ENCODE measurements around the gene IGF1R.
"Not testable (repeated sequence)": the region's sequence is repeated elsewhere in the genome, so short reads cannot be mapped to it uniquely, and the experiment has no call there.

Gene IGF1R

GRCh38 chr15:98955961-98956723 lies 307.8 kb downstream of the IGF1R start:
- Histone ChIP-seq H3K4me3 (ENCODE audit: low read depth in 1 of 2, low read length in 2 of 2) (no peak overlapping the region), H3K27ac (ENCODE audit: low read length) (no peak overlapping the region), H3K9me3 (ENCODE audit: control insufficient read depth in 1 of 2, low read length in 2 of 2) (no peaks in the 10 kb centered on the region), H3K27me3 (ENCODE audit: low read depth, low read length) (no peaks in the 10 kb centered on the region), H3K4me1 (ENCODE audit: control insufficient read depth in 1 of 2, insufficient read depth in 2 of 2, low read length in 2 of 2) (peaks cover 4 to 33% of the 10 kb centered on the region in 2 donors), H3K36me3 (ENCODE audit: control insufficient read depth in 1 of 2, insufficient read depth in 2 of 2, low read length in 2 of 2) (peaks cover 12 to 44% of the 10 kb centered on the region in 2 donors)

DNA sequence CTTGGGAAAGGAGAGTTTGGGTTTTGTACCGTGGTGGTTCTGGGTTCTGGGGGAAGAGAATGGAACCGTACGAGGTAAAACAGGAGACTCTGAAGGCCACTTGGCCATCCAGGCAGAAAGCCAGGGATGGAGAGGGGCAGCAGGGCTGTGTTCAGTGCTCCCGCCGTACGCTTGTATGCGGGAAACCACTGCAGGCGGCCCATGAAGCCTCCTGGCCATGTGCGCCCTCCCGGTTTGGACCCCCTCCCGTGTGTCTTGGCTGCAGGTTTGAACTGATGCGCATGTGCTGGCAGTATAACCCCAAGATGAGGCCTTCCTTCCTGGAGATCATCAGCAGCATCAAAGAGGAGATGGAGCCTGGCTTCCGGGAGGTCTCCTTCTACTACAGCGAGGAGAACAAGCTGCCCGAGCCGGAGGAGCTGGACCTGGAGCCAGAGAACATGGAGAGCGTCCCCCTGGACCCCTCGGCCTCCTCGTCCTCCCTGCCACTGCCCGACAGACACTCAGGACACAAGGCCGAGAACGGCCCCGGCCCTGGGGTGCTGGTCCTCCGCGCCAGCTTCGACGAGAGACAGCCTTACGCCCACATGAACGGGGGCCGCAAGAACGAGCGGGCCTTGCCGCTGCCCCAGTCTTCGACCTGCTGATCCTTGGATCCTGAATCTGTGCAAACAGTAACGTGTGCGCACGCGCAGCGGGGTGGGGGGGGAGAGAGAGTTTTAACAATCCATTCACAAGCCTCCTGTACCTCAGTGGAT lies 308.6 kb downstream of the IGF1R start:
- Histone ChIP-seq H3K27me3 (ENCODE audit: low read depth, low read length) (no peaks in the 10 kb centered on the region), H3K27ac (ENCODE audit: low read length) (no peak overlapping the region), H3K9me3 (ENCODE audit: control insufficient read depth in 1 of 2, low read length in 2 of 2) (peaks cover 0 to 6% of the 10 kb centered on the region in 2 donors), H3K4me3 (ENCODE audit: low read depth in 1 of 2, low read length in 2 of 2) (no peak overlapping the region), H3K4me1 (ENCODE audit: control insufficient read depth in 1 of 2, insufficient read depth in 2 of 2, low read length in 2 of 2) (peaks cover 4 to 33% of the 10 kb centered on the region in 2 donors), H3K36me3 (ENCODE audit: control insufficient read depth in 1 of 2, insufficient read depth in 2 of 2, low read length in 2 of 2) (peaks cover 21 to 50% of the 10 kb centered on the region in 2 donors)

DNA sequence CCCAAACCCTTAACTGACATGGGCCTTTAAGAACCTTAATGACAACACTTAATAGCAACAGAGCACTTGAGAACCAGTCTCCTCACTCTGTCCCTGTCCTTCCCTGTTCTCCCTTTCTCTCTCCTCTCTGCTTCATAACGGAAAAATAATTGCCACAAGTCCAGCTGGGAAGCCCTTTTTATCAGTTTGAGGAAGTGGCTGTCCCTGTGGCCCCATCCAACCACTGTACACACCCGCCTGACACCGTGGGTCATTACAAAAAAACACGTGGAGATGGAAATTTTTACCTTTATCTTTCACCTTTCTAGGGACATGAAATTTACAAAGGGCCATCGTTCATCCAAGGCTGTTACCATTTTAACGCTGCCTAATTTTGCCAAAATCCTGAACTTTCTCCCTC lies 309.3 kb downstream of the IGF1R start:
- Histone ChIP-seq H3K4me1 (ENCODE audit: control insufficient read depth in 1 of 2, insufficient read depth in 2 of 2, low read length in 2 of 2) (peaks cover 4 to 33% of the 10 kb centered on the region in 2 donors), H3K27ac (ENCODE audit: low read length) (no peak overlapping the region), H3K9me3 (ENCODE audit: control insufficient read depth in 1 of 2, low read length in 2 of 2) (peaks cover 0 to 13% of the 10 kb centered on the region in 2 donors), H3K4me3 (ENCODE audit: low read depth in 1 of 2, low read length in 2 of 2) (no peak overlapping the region), H3K36me3 (ENCODE audit: control insufficient read depth in 1 of 2, insufficient read depth in 2 of 2, low read length in 2 of 2) (peaks cover 28 to 56% of the 10 kb centered on the region in 2 donors), H3K27me3 (ENCODE audit: low read depth, low read length) (no peaks in the 10 kb centered on the region)

DNA sequence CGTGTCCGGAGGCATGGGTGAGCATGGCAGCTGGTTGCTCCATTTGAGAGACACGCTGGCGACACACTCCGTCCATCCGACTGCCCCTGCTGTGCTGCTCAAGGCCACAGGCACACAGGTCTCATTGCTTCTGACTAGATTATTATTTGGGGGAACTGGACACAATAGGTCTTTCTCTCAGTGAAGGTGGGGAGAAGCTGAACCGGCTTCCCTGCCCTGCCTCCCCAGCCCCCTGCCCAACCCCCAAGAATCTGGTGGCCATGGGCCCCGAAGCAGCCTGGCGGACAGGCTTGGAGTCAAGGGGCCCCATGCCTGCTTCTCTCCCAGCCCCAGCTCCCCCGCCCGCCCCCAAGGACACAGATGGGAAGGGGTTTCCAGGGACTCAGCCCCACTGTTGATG lies 309.7 kb downstream of the IGF1R start:
- Histone ChIP-seq H3K27me3 (ENCODE audit: low read depth, low read length) (no peaks in the 10 kb centered on the region), H3K36me3 (ENCODE audit: control insufficient read depth in 1 of 2, insufficient read depth in 2 of 2, low read length in 2 of 2) (peaks cover 30 to 58% of the 10 kb centered on the region in 2 donors), H3K27ac (ENCODE audit: low read length) (no peak overlapping the region), H3K9me3 (ENCODE audit: control insufficient read depth in 1 of 2, low read length in 2 of 2) (peaks cover 0 to 13% of the 10 kb centered on the region in 2 donors), H3K4me3 (ENCODE audit: low read depth in 1 of 2, low read length in 2 of 2) (no peak overlapping the region), H3K4me1 (ENCODE audit: control insufficient read depth in 1 of 2, insufficient read depth in 2 of 2, low read length in 2 of 2) (peaks cover 4 to 29% of the 10 kb centered on the region in 2 donors)

GRCh38 chr15:98958918-98959639 lies 310.7 kb downstream of the IGF1R start:
- Histone ChIP-seq H3K27ac (ENCODE audit: low read length) (no peak overlapping the region), H3K36me3 (ENCODE audit: control insufficient read depth in 1 of 2, insufficient read depth in 2 of 2, low read length in 2 of 2) (peaks cover 26 to 58% of the 10 kb centered on the region in 2 donors), H3K4me3 (ENCODE audit: low read depth in 1 of 2, low read length in 2 of 2) (no peak overlapping the region), H3K9me3 (ENCODE audit: control insufficient read depth in 1 of 2, low read length in 2 of 2) (peaks cover 0 to 13% of the 10 kb centered on the region in 2 donors), H3K4me1 (ENCODE audit: control insufficient read depth in 1 of 2, insufficient read depth in 2 of 2, low read length in 2 of 2) (peaks cover 4 to 22% of the 10 kb centered on the region in 2 donors), H3K27me3 (ENCODE audit: low read depth, low read length) (no peaks in the 10 kb centered on the region)

GRCh38 chr15:98959640-98960007 lies 311.3 kb downstream of the IGF1R start:
- no peak overlapping the region for H3K27ac ChIP-seq (ENCODE audit: low read length)
- peaks cover 26 to 58% of the 10 kb centered on the region in 2 donors for H3K36me3 ChIP-seq (ENCODE audit: control insufficient read depth in 1 of 2, insufficient read depth in 2 of 2, low read length in 2 of 2)

DNA sequence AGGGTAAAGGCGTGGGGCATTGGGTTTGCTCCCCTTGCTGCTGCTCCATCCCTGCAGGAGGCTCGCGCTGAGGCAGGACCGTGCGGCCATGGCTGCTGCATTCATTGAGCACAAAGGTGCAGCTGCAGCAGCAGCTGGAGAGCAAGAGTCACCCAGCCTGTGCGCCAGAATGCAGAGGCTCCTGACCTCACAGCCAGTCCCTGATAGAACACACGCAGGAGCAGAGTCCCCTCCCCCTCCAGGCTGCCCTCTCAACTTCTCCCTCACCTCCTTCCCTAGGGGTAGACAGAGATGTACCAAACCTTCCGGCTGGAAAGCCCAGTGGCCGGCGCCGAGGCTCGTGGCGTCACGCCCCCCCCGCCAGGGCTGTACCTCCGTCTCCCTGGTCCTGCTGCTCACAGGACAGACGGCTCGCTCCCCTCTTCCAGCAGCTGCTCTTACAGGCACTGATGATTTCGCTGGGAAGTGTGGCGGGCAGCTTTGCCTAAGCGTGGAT lies 312.3 kb downstream of the IGF1R start:
- no peaks in the 10 kb centered on the region for H3K27me3 ChIP-seq (ENCODE audit: low read depth, low read length)
- peaks cover 0 to 9% of the 10 kb centered on the region in 2 donors for H3K4me1 ChIP-seq (ENCODE audit: control insufficient read depth in 1 of 2, insufficient read depth in 2 of 2, low read length in 2 of 2)
- peaks cover 0 to 13% of the 10 kb centered on the region in 2 donors for H3K9me3 ChIP-seq (ENCODE audit: control insufficient read depth in 1 of 2, low read length in 2 of 2)
- H3K27ac ChIP-seq (ENCODE audit: low read length): no peak overlapping the region
- no peak overlapping the region for H3K4me3 ChIP-seq (ENCODE audit: low read depth in 1 of 2, low read length in 2 of 2)
- H3K36me3 ChIP-seq (ENCODE audit: control insufficient read depth in 1 of 2, insufficient read depth in 2 of 2, low read length in 2 of 2): peaks cover 26 to 58% of the 10 kb centered on the region in 2 donors

More at GRCh38 chr15:98959640-98960007, 311.3 kb downstream of the IGF1R start:
- no peak overlapping the region for H3K4me3 ChIP-seq (ENCODE audit: low read depth in 1 of 2, low read length in 2 of 2)
- no peaks in the 10 kb centered on the region for H3K27me3 ChIP-seq (ENCODE audit: low read depth, low read length)
- peaks cover 0 to 13% of the 10 kb centered on the region in 2 donors for H3K9me3 ChIP-seq (ENCODE audit: control insufficient read depth in 1 of 2, low read length in 2 of 2)
- peaks cover 2 to 17% of the 10 kb centered on the region in 2 donors for H3K4me1 ChIP-seq (ENCODE audit: control insufficient read depth in 1 of 2, insufficient read depth in 2 of 2, low read length in 2 of 2)

- H3K36me3 ChIP-seq (ENCODE audit: control insufficient read depth in 1 of 2, insufficient read depth in 2 of 2, low read length in 2 of 2): peaks cover 18 to 42% of the 10 kb centered on the region in 2 donors
- no peaks in the 10 kb centered on the region for H3K27me3 ChIP-seq (ENCODE audit: low read depth, low read length)
- peaks cover 0 to 13% of the 10 kb centered on the region in 2 donors for H3K9me3 ChIP-seq (ENCODE audit: control insufficient read depth in 1 of 2, low read length in 2 of 2)
- H3K27ac ChIP-seq (ENCODE audit: low read length): no peak overlapping the region
- no peak overlapping the region for H3K4me3 ChIP-seq (ENCODE audit: low read depth in 1 of 2, low read length in 2 of 2)
- peaks cover 0 to 4% of the 10 kb centered on the region in 2 donors for H3K4me1 ChIP-seq (ENCODE audit: control insufficient read depth in 1 of 2, insufficient read depth in 2 of 2, low read length in 2 of 2)
These were observed 315.1 kb downstream of the IGF1R start for GRCh38 chr15:98963444-98963843.

DNA sequence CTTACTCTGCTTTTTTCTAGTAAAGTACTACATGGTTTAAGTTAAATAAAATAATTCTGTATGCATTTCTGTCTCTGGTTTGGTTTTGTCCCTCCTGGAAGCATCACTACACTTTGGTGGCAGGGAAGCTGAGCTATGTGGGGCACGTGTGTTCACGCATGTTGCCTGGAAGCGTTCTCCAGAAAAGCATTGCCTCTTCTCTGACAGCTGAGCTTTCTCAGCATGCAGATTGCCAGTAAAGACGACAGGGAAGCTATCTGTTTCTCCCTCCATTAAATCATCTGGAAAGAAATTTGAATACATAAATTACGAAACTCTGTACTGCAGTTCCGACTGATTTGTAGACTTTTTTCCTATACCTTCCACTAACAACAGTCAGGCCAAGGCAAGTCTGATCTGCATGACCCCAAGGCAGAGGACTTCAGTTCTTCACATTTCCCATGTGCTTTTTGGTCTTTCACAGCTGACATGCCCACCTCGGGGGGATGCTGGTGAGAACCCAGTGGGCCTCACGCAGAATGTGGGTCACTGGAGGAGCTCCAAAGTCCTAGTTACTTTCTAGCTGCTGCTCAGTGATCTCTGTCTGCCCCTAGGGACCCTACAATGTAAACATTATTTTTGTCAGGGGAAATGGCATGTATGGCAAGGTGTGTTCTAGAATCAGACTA lies 316.3 kb downstream of the IGF1R start:
- Histone ChIP-seq H3K36me3 (ENCODE audit: control insufficient read depth in 1 of 2, insufficient read depth in 2 of 2, low read length in 2 of 2) (peaks cover 18 to 32% of the 10 kb centered on the region in 2 donors), H3K27ac (ENCODE audit: low read length) (no peak overlapping the region), H3K9me3 (ENCODE audit: control insufficient read depth in 1 of 2, low read length in 2 of 2) (peaks cover 0 to 13% of the 10 kb centered on the region in 2 donors), H3K27me3 (ENCODE audit: low read depth, low read length) (no peaks in the 10 kb centered on the region), H3K4me1 (ENCODE audit: control insufficient read depth in 1 of 2, insufficient read depth in 2 of 2, low read length in 2 of 2) (peaks cover 0 to 4% of the 10 kb centered on the region in 2 donors), H3K4me3 (ENCODE audit: low read depth in 1 of 2, low read length in 2 of 2) (no peak overlapping the region)

GRCh38 chr15:98965134-98965491 lies 316.8 kb downstream of the IGF1R start:
- not testable (repeated sequence) for H3K4me1 ChIP-seq (ENCODE audit: control insufficient read depth in 1 of 2, insufficient read depth in 2 of 2, low read length in 2 of 2); H3K27me3 ChIP-seq (ENCODE audit: low read depth, low read length); H3K4me3 ChIP-seq (ENCODE audit: low read depth in 1 of 2, low read length in 2 of 2); H3K27ac ChIP-seq (ENCODE audit: low read length)
- Histone ChIP-seq H3K9me3 (ENCODE audit: control insufficient read depth in 1 of 2, low read length in 2 of 2) (peaks cover 0 to 13% of the 10 kb centered on the region in 2 donors), H3K36me3 (ENCODE audit: control insufficient read depth in 1 of 2, insufficient read depth in 2 of 2, low read length in 2 of 2) (peaks cover 18 to 27% of the 10 kb centered on the region in 2 donors)

Data from muscle layer of duodenum (tissue), 2 donors.